ENCODE measurements around the gene ALK. TPM values are rescaled to one million over a fixed set of nuclear protein-coding genes. Genes with fewer than 3 reads are reported as not detected.

ALK gene
- total RNA-seq, 1 experiment from 2014 or later = not detected

- H2BK15ac ChIP-seq (ENCODE audit: low read depth, low read length) = no peak overlapping the region
- no peaks in the 10 kb centered on the region for H3K9me3 ChIP-seq (ENCODE audit: control insufficient read depth, low read depth, low read length)
- no peak overlapping the region for H2BK120ac ChIP-seq (ENCODE audit: low read depth, low read length, poor library complexity, severe bottlenecking)
- H3K4me1 ChIP-seq (ENCODE audit: insufficient read depth, low read length) = no peaks in the 10 kb centered on the region
- H2BK5ac ChIP-seq (ENCODE audit: insufficient read length, low read length) = no peak overlapping the region
- H2BK12ac ChIP-seq (ENCODE audit: insufficient read length, low read depth, low read length) = no peak overlapping the region
- no peaks in the 10 kb centered on the region for H3K23me2 ChIP-seq (ENCODE audit: insufficient read length, low read depth, low read length, poor library complexity, severe bottlenecking)
- H4K20me1 ChIP-seq (ENCODE audit: control insufficient read depth, insufficient read depth, insufficient read length) = no peaks in the 10 kb centered on the region
- H3K9me3 Mint-ChIP-seq = no peaks in the 10 kb centered on the region
- TF ChIP-seq CTCF (conservative IDR thresholded peaks at IDR 0.05) = no peak
- DNase-seq = no peak
- H3K27ac ChIP-seq (ENCODE audit: insufficient read length, low read depth, low read length) = no peak overlapping the region
- no peak overlapping the region for H3K23ac ChIP-seq (ENCODE audit: insufficient read length, low read depth, low read length)
- no CpG with 5 or more reads among the region's 1 CpG for WGBS (ENCODE audit: extremely low coverage, insufficient read length, low lambda C conversion rate)
- no peak overlapping the region for H3K9ac ChIP-seq (ENCODE audit: extremely low read depth, insufficient read length, low read length)
- no peak overlapping the region for H3K27ac Mint-ChIP-seq
- H4K91ac ChIP-seq (ENCODE audit: insufficient read length, low read depth, low read length) = no peak overlapping the region
- H4K5ac ChIP-seq (ENCODE audit: insufficient read length, low read depth, low read length) = no peak overlapping the region
- H2AK5ac ChIP-seq (ENCODE audit: insufficient read length, low read length) = no peak overlapping the region
- no peak overlapping the region for H3K4me2 ChIP-seq (ENCODE audit: insufficient read depth, insufficient read length, low read length)
- no peak overlapping the region for H3K56ac ChIP-seq (ENCODE audit: insufficient read length, low read depth, low read length)
- H4K8ac ChIP-seq (replicated peaks; ENCODE audit: insufficient read length, low read depth, low read length) = no peak overlapping the region
- H2AFZ ChIP-seq (ENCODE audit: low read length) = no peak overlapping the region
- no peak overlapping the region for H3K14ac ChIP-seq (ENCODE audit: insufficient read depth, low read length)
- H3K4me1 Mint-ChIP-seq = peaks cover 9 to 10% of the 10 kb centered on the region in 2 experiments
- H3K27me3 ChIP-seq (ENCODE audit: insufficient read depth, low read length) = no peaks in the 10 kb centered on the region
- H2BK20ac ChIP-seq (ENCODE audit: low read depth, low read length, poor library complexity, severe bottlenecking) = no peak overlapping the region
- H3K27me3 Mint-ChIP-seq (ENCODE audit: low read depth) = peaks cover 7% of the 10 kb centered on the region
- no peaks in the 10 kb centered on the region for H3K79me1 ChIP-seq (ENCODE audit: insufficient read depth, low read depth, low read length, poor library complexity, severe bottlenecking)
- H3K79me2 ChIP-seq (ENCODE audit: insufficient read depth, low read length) = no peaks in the 10 kb centered on the region
- H3K18ac ChIP-seq (ENCODE audit: insufficient read length, low read depth, low read length) = no peak overlapping the region
- no peak overlapping the region for H3T11ph ChIP-seq (ENCODE audit: low read length)
- H3K4me3 Mint-ChIP-seq = no peak overlapping the region
- H3K4ac ChIP-seq (ENCODE audit: low read depth, low read length) = no peak overlapping the region
- H3K36me3 Mint-ChIP-seq (ENCODE audit: insufficient read depth in 1 of 3, low read depth in 3 of 3) = no peaks in the 10 kb centered on the region
These were observed 110.0 kb downstream of the ALK start for GRCh38 chr2:29811378-29811777.
